ENCODE data around the gene MRPL58. TPM values are rescaled to one million over a fixed set of nuclear protein-coding genes. Genes with fewer than 3 reads are reported as not detected.
"Not testable (repeated sequence)": the region's sequence is repeated elsewhere in the genome, so short reads cannot be mapped to it uniquely, and the experiment has no call there.

The MRPL58 gene
- total RNA-seq, 4 donors from 2014 or later = 44.4 to 110 (median 61.6) TPM

DNA sequence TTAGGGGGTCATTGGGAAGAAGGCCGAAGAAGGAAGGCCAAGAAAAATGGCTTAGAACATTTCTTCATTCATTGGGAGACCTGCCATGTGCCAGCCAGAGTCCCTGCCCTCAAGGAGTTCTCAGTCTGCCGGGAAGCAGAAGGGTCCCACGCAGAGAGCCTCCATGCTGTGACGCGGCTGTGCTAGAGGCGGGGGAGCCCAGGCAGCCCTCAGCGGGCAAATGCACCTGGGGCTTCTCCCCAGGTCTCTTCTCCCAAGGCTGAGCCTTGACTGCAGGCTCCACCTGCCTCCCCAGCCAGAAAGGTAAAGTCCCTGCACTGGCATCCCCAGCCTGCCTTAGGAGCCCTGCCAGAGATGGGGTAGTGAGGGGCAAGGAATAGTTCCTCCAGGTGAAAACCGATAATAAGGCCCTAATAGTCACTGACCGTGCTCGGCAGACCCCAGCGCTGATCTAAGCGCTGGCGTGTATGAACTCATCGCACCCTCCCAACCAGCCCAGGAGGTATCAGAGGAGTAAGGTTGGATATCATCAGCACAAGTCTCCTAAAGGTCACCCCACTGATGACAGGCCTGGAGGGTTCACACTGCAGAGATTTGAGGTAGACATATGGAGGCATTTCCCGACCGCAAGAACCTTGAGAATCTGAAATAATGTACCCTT is 31.0 kb upstream of the MRPL58 start:
- Histone ChIP-seq H3K4me1 (peaks cover 8 to 20% (median 10%) of the 10 kb centered on the region in 3 donors), H3K9me3 (no peaks in the 10 kb centered on the region), H3K4me3 (peak overlapping the region; percentile 51 to 82 (median 56)), H3K27ac (peak overlapping the region; percentile 71 to 94 (median 86)), H3K27me3 (no peaks in the 10 kb centered on the region), H3K36me3 (no peaks in the 10 kb centered on the region)
- no peak for DNase-seq
- intact Hi-C loops (cut with DNase I) = no loop called here
- TF ChIP-seq CTCF (IDR thresholded peaks at IDR 0.05) (no peak), POLR2A (IDR thresholded peaks at IDR 0.05) (no peak)
- WGBS, 2 donors = 61 to 71% methylated on average over 8 to 9 of the region's 16 CpGs

DNA sequence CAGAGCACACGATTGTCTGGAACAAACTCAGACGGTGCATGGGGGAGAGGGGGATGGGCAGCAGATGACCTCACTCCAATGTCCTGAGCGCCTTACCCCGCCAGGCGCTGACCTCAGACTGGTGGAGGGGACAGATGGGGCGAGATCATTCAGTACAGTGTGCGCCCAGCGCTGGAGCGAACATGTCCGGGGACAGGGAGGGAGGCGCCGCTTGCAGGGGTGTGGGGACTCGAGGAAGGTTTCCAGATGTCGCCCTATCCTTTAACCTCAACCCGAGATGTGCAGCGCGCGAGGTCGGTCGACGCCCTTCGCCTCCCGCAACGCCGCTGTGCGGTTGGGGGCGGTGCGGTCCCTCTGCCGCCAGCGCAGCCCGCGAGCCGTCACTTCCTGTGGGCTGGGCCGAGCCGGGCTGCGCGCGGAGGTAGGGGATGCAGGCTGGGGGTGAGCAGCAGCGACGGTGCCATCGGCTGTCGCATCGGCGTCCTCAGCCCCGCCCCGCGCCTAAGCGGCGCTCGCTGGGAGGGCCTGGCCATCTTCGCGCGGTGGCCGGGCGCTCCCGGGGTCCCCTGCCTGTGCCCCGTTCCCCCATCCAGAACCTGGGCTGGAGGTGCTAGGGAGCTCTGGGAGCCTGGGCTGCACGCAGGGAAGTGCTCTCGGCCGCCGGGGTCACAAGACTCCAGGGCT is 30.3 kb upstream of the MRPL58 start:
- no peaks in the 10 kb centered on the region for H3K27me3 ChIP-seq
- peak overlapping the region; percentile 51 to 82 (median 56) for H3K4me3 ChIP-seq
- H3K27ac ChIP-seq = peak overlapping the region; percentile 71 to 94 (median 86)
- intact Hi-C loops (cut with DNase I) = no loop called here
- peak in 3 of 6 experiments; percentile 4 to 26 (median 6) for TF ChIP-seq CTCF (IDR thresholded peaks at IDR 0.05)
- peak in 2 of 4 donors; percentile 35 to 74 for TF ChIP-seq POLR2A (IDR thresholded peaks at IDR 0.05)
- H3K36me3 ChIP-seq = no peaks in the 10 kb centered on the region
- no peaks in the 10 kb centered on the region for H3K9me3 ChIP-seq
- DNase-seq = no peak
- 0 to 5% methylated on average over 9 to 25 of the region's 61 CpGs for WGBS, 2 donors
- H3K4me1 ChIP-seq = peaks cover 8 to 24% (median 14%) of the 10 kb centered on the region in 3 donors

- DNase-seq; intact Hi-C loops (cut with DNase I); H3K27me3 ChIP-seq; H3K9me3 ChIP-seq; H3K36me3 ChIP-seq: not testable (repeated sequence)
- 42 to 55% methylated on average over 7 to 10 of the region's 14 CpGs for WGBS, 2 donors
- Histone ChIP-seq H3K4me3 (peak overlapping the region; percentile 51 to 82 (median 56)), H3K4me1 (peaks cover 8 to 30% (median 14%) of the 10 kb centered on the region in 3 donors), H3K27ac (peak overlapping the region; percentile 71 to 94 (median 86))
Observed at GRCh38 chr17:74982663-74983313, 29.7 kb upstream of the MRPL58 start.

- H3K27ac ChIP-seq = no peak overlapping the region
- intact Hi-C loops (cut with DNase I) = no loop called here
Observed at GRCh38 chr17:74986206-74986576, 26.3 kb upstream of the MRPL58 start.

More at GRCh38 chr17:74986206-74986576, 26.3 kb upstream of the MRPL58 start:
- Histone ChIP-seq H3K27me3 (no peaks in the 10 kb centered on the region), H3K4me3 (no peak overlapping the region), H3K9me3 (no peaks in the 10 kb centered on the region), H3K36me3 (no peaks in the 10 kb centered on the region), H3K4me1 (peaks cover 7 to 59% (median 24%) of the 10 kb centered on the region in 3 donors)
- WGBS, 2 donors = 71 to 83% methylated on average over 3 of the region's 3 CpGs
- no peak for DNase-seq
- TF ChIP-seq POLR2A (IDR thresholded peaks at IDR 0.05) = no peak
- no peak for TF ChIP-seq CTCF (IDR thresholded peaks at IDR 0.05)

Data from esophagus squamous epithelium (tissue), 5 donors.